IPS-18a (cell line): ENCODE results near the gene GSTA3.
"Not testable (repeated sequence)": the region's sequence is repeated elsewhere in the genome, so short reads cannot be mapped to it uniquely, and the experiment has no call there.

Experiments used
- H3K27ac ChIP-seq: one replicate; pipeline ENCODE4 v1.5.1; 2013; ENCODE audit warnings: low read length
- H3K27me3 ChIP-seq: one replicate; pipeline ENCODE4 v1.6.1; 2013; ENCODE audit warnings: mild to moderate bottlenecking, low read length; ENCODE audit not compliant: control insufficient read depth, insufficient read depth
- H3K36me3 ChIP-seq: one replicate; pipeline ENCODE4 v1.6.1; 2013; ENCODE audit warnings: low read depth, low read length; ENCODE audit not compliant: control insufficient read depth
- H3K4me1 ChIP-seq: one replicate; pipeline ENCODE4 v1.6.1; 2013; ENCODE audit warnings: low read depth, low read length; ENCODE audit not compliant: control insufficient read depth
- H3K4me3 ChIP-seq: one replicate; pipeline ENCODE4 v1.5.1; 2013; ENCODE audit warnings: low read length
- H3K9ac ChIP-seq: one replicate; pipeline ENCODE4 v1.6.1; 2013; ENCODE audit warnings: mild to moderate bottlenecking, low read length, moderate library complexity
- H3K9me3 ChIP-seq: one replicate; pipeline ENCODE4 v1.6.1; 2013; ENCODE audit warnings: low read depth, low read length; ENCODE audit not compliant: control insufficient read depth

Gene GSTA3

DNA sequence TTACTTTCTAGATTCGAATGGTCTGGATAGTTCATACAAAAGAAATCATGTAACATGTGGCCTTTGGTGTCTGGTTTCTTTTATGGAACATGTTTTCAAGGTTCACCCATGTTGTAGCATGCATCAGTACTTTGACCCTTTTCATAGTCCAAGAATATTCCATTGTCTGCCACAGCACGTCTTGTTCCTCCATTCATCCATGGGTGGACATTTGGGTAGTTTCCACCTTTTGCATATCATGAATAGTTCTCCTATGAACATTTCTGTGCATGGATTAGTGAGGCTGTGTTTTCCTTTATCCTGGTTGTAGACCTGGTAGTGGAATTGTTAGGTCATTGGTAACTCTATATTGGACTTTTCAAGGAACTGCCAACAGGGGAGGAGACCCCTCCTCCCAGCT lies 31.7 kb downstream of the GSTA3 start:
- Histone ChIP-seq H3K36me3 (no peaks in the 10 kb centered on the region), H3K27me3 (no peaks in the 10 kb centered on the region), H3K4me1 (no peaks in the 10 kb centered on the region), H3K27ac (no peak overlapping the region), H3K4me3 (no peak overlapping the region), H3K9me3 (no peaks in the 10 kb centered on the region), H3K9ac (no peak overlapping the region)

DNA sequence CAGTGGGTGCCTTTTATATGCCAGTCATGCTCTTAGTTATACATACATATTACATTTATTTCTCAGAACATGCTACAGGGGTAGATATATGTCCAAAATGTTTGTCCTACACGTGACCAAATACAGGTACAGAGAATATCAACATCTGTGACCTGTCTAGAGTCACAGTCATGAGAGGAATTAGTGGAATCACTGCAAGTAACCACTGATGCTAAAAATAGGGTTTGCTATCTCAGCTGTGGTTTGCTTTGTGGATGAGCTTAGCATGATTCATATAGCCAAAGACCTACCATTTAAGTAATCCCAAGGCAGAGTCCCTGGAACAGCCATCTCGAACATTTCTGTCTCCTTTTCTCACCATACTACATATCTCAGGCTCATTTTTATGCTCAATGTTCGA lies 32.3 kb downstream of the GSTA3 start:
- Histone ChIP-seq H3K4me1 (no peaks in the 10 kb centered on the region), H3K9ac (no peak overlapping the region), H3K4me3 (no peak overlapping the region), H3K27ac (no peak overlapping the region), H3K27me3 (no peaks in the 10 kb centered on the region), H3K9me3 (no peaks in the 10 kb centered on the region), H3K36me3 (no peaks in the 10 kb centered on the region)

DNA sequence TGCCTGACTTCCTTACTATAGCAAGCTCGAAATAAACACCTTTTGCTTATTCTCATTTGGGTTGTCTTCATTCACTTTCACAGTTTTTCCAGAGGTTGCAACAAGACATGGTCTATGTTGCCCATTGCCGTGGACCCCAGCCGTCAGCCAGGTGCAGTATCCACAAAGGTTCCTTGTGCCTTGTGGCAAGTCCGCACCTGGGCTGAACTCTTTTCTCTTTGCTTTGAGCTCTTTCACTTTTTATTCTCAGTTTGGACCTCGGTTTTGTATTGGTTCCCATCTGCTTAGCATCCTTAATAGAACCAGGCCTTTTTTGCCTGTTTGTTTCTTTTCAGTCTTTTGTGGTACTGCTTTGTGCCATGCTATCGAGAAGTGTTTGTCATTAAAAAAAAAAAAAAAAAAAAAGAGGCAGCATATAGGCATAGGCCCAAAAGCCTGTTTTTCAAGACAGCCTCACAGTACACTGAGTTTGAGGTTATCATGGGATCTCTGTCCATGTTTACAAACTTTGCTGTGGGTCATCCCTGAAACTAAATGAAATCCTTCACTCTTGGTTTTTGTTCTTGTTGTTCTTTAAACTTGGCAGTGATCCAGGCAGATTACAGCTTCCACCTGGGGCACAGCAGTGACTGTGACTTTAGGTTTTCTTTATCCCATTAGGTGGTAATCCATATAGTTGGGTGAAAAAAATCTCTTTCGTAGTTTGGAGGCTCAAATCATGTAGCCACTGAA lies 33.3 kb downstream of the GSTA3 start:
- Histone ChIP-seq H3K9me3 (no peaks in the 10 kb centered on the region), H3K27ac (no peak overlapping the region), H3K4me3 (no peak overlapping the region), H3K27me3 (no peaks in the 10 kb centered on the region), H3K4me1 (no peaks in the 10 kb centered on the region), H3K36me3 (no peaks in the 10 kb centered on the region), H3K9ac (no peak overlapping the region)

GRCh38 chr6:52872031-52872430 lies 37.5 kb downstream of the GSTA3 start:
- no peaks in the 10 kb centered on the region for H3K36me3 ChIP-seq
- H3K9ac ChIP-seq: no peak overlapping the region
- H3K27me3 ChIP-seq: no peaks in the 10 kb centered on the region
- H3K4me3 ChIP-seq: no peak overlapping the region
- H3K27ac ChIP-seq: no peak overlapping the region
- H3K4me1 ChIP-seq: no peaks in the 10 kb centered on the region
- no peaks in the 10 kb centered on the region for H3K9me3 ChIP-seq

GRCh38 chr6:52871621-52872020 lies 37.9 kb downstream of the GSTA3 start:
- Histone ChIP-seq H3K36me3 (no peaks in the 10 kb centered on the region), H3K9me3 (no peaks in the 10 kb centered on the region), H3K4me1 (no peaks in the 10 kb centered on the region), H3K9ac (no peak overlapping the region), H3K27ac (no peak overlapping the region), H3K27me3 (no peaks in the 10 kb centered on the region), H3K4me3 (no peak overlapping the region)

GRCh38 chr6:52870335-52871091 lies 39.0 kb downstream of the GSTA3 start:
- not testable (repeated sequence) for H3K27ac ChIP-seq, H3K27me3 ChIP-seq, H3K9me3 ChIP-seq, H3K4me3 ChIP-seq, H3K4me1 ChIP-seq, H3K36me3 ChIP-seq, H3K9ac ChIP-seq

DNA sequence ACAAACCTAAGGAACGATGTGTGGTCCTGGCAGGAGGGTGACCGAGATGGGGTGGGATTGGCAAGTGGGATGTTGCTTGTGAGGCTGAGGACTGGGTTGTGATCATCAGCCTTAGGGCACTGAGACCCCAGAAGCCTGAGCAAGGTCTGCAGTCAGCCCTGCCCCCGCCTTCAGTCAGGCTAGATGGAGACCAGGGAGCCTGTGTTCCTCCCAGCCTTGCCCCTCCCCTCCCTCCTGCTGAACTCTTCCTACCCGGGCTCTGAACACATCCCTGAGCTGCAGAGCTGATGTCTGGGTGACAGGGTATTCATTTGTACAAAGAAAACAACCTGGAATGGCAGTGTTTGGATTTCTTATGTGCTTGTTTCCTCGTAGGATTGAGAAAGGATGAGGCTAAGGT lies 40.6 kb downstream of the GSTA3 start:
- H3K9ac ChIP-seq, H3K4me3 ChIP-seq, H3K27ac ChIP-seq, H3K27me3 ChIP-seq, H3K4me1 ChIP-seq, H3K36me3 ChIP-seq, H3K9me3 ChIP-seq: not testable (repeated sequence)

- H3K4me1 ChIP-seq: no peaks in the 10 kb centered on the region
- no peaks in the 10 kb centered on the region for H3K36me3 ChIP-seq
- H3K9me3 ChIP-seq: no peaks in the 10 kb centered on the region
- no peak overlapping the region for H3K27ac ChIP-seq
- no peak overlapping the region for H3K4me3 ChIP-seq
- H3K27me3 ChIP-seq: no peaks in the 10 kb centered on the region
- no peak overlapping the region for H3K9ac ChIP-seq
Measured at GRCh38 chr6:52868240-52868639, 41.3 kb downstream of the GSTA3 start.

DNA sequence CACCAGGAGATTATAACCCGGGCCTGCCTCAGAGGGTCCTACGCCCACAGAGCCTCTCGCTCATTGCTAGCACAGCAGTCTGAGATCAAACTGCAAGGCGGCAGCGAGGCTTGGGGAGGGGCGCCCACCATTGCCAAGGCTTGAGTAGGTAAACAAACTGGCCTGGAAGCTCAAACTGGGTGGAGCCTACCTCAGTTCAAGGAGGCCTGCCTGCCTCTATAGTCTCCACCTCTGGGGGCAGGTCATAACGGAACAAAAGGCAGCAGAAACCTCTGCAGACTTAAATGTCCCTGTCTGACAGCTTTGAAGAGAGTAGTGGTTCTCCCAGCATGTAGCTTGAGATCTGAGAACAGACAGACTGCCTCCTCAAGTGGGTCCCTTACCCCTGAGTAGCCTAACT lies 48.3 kb downstream of the GSTA3 start:
- not testable (repeated sequence) for H3K27ac ChIP-seq, H3K36me3 ChIP-seq, H3K4me3 ChIP-seq, H3K9me3 ChIP-seq, H3K27me3 ChIP-seq, H3K9ac ChIP-seq, H3K4me1 ChIP-seq

GRCh38 chr6:52858416-52858815 lies 51.1 kb downstream of the GSTA3 start:
- Histone ChIP-seq H3K9ac (no peak overlapping the region), H3K27me3 (no peaks in the 10 kb centered on the region), H3K4me1 (peaks cover 18% of the 10 kb centered on the region), H3K27ac (no peak overlapping the region), H3K36me3 (no peaks in the 10 kb centered on the region), H3K4me3 (no peak overlapping the region), H3K9me3 (no peaks in the 10 kb centered on the region)

DNA sequence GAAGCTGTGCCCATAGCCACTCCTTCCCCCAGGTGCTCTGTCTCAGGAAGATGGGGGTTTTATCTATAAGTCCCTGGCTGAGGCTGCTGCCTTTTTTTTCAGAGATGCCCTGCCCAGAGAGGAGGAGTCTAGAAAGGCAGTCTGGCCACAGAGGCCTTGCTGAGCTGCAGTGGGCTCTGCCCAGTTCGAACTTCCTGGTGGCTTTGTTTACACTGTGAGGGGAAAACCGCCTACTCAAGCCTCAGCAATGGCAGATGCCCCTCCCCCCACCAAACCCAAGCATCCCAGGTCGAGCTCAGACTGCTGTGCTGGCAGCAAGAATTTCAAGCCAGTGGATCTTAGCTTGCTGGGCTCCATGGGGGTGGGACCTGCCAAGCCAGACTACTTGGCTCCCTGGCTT lies 53.4 kb downstream of the GSTA3 start:
- H3K9ac ChIP-seq, H3K9me3 ChIP-seq, H3K27me3 ChIP-seq, H3K27ac ChIP-seq, H3K36me3 ChIP-seq: not testable (repeated sequence)
- peak overlapping the region; percentile 9 for H3K4me3 ChIP-seq
- peaks cover 18% of the 10 kb centered on the region for H3K4me1 ChIP-seq

GRCh38 chr6:52849137-52849536 lies 60.4 kb downstream of the GSTA3 start:
- Histone ChIP-seq H3K9ac (no peak overlapping the region), H3K4me3 (no peak overlapping the region), H3K27me3 (no peaks in the 10 kb centered on the region), H3K9me3 (peaks cover 4% of the 10 kb centered on the region), H3K36me3 (no peaks in the 10 kb centered on the region), H3K27ac (no peak overlapping the region), H3K4me1 (no peaks in the 10 kb centered on the region)
